MM.1S (cell line): ENCODE data around the gene F3.

Experiments
- CTCF ChIP-seq: fragments of 300-600 bp; sonication (generic); IDR thresholded peaks from 2 replicates; pipeline ENCODE4 v1.5.1; 2016; ENCODE audit warnings: antibody characterized with exemption, low read length, mixed read lengths
- EZH2 ChIP-seq: fragments of 300-600 bp; sonication (generic); optimal IDR thresholded peaks from 2 replicates; pipeline ENCODE3; 2017; ENCODE audit warnings: low read depth, mild to moderate bottlenecking, antibody characterized with exemption, low read length, mixed read lengths
- EZH2phosphoT487 ChIP-seq: fragments of 300-600 bp; sonication (generic); IDR thresholded peaks from 2 replicates; pipeline ENCODE4 v1.6.1; 2018; ENCODE audit warnings: antibody characterized with exemption, low read length

GRCh38 chr1:94514095-94514727, 27.3 kb downstream of the F3 start:
- TF ChIP-seq CTCF (peak; percentile 47), EZH2 (no peak), EZH2phosphoT487 (no peak)
